ENCODE results near the gene HM13.
A peak's percentile ranks its signal among the peaks of the same experiment; 100 is the strongest.

Gene HM13

GRCh38 chr20:31475472-31476293, 38.6 kb upstream of the HM13 start:
- H3K4me3 ChIP-seq (ENCODE audit: low read length), result no peak overlapping the region
- no peak for TF ChIP-seq CTCF (IDR thresholded peaks at IDR 0.05; ENCODE audit: insufficient read depth, low read depth, low read length, missing control alignments)

GRCh38 chr20:31476294-31476585, 38.0 kb upstream of the HM13 start:
- no peak overlapping the region for H3K4me3 ChIP-seq (ENCODE audit: low read length)
- TF ChIP-seq CTCF (IDR thresholded peaks at IDR 0.05; ENCODE audit: insufficient read depth, low read depth, low read length, missing control alignments), result no peak
- DNase-seq (ENCODE audit: low read depth), result no peak

More at GRCh38 chr20:31475472-31476293, 38.6 kb upstream of the HM13 start:
- DNase-seq (ENCODE audit: low read depth), result no peak

GRCh38 chr20:31476643-31477215, 37.5 kb upstream of the HM13 start:
- no peak for DNase-seq (ENCODE audit: low read depth)
- no peak for TF ChIP-seq CTCF (IDR thresholded peaks at IDR 0.05; ENCODE audit: insufficient read depth, low read depth, low read length, missing control alignments)
- H3K4me3 ChIP-seq (ENCODE audit: low read length), result no peak overlapping the region

GRCh38 chr20:31484001-31484400, 30.2 kb upstream of the HM13 start:
- H3K4me3 ChIP-seq (ENCODE audit: low read length), result no peak overlapping the region
- DNase-seq (ENCODE audit: low read depth), result peak; percentile 16
- no peak for TF ChIP-seq CTCF (IDR thresholded peaks at IDR 0.05; ENCODE audit: insufficient read depth, low read depth, low read length, missing control alignments)

GRCh38 chr20:31485450-31486339, 28.5 kb upstream of the HM13 start:
- no peak for DNase-seq (ENCODE audit: low read depth)
- no peak for TF ChIP-seq CTCF (IDR thresholded peaks at IDR 0.05; ENCODE audit: insufficient read depth, low read depth, low read length, missing control alignments)
- H3K4me3 ChIP-seq (ENCODE audit: low read length), result no peak overlapping the region

GRCh38 chr20:31488115-31488514, 26.1 kb upstream of the HM13 start:
- TF ChIP-seq CTCF (IDR thresholded peaks at IDR 0.05; ENCODE audit: insufficient read depth, low read depth, low read length, missing control alignments), result no peak
- no peak for DNase-seq (ENCODE audit: low read depth)
- no peak overlapping the region for H3K4me3 ChIP-seq (ENCODE audit: low read length)

All from epithelial cell of esophagus (primary cell).